Uterus (tissue), 2 donors: Measurements from ENCODE around the gene MISP.

Experiments used
- CTCF ChIP-seq, 4 experiments: fragments of 200-600 bp in 2 of 4; fragments of 450-650 bp in 2 of 4; sonication (generic) in 2 of 4; IDR thresholded peaks; one replicate each; pipeline ENCODE4 v1.5.1; 2016 to 2019; ENCODE audit warnings: antibody characterized with exemption in 4 of 4, mild to moderate bottlenecking in 2 of 4, moderate library complexity in 1 of 4
- POLR2A ChIP-seq, 2 donors: fragments of 450-650 bp; IDR thresholded peaks; one replicate each; pipeline ENCODE4 v1.6.1; 2016; ENCODE audit warnings: antibody characterized with exemption in 2 of 2, mild to moderate bottlenecking in 1 of 2, moderate library complexity in 1 of 2

- TF ChIP-seq POLR2A (IDR thresholded peaks at IDR 0.05) (peak; percentile 50 to 84), CTCF (IDR thresholded peaks at IDR 0.05) (peak; percentile 7 to 13 (median 10))
Measured at GRCh38 chr19:796692-797527, 46.0 kb downstream of the MISP start, which contains the start of gene PTBP1.
